SW 1271 (cell line): Measurements from ENCODE around the gene RASSF6.
"Not testable (repeated sequence)": the region's sequence is repeated elsewhere in the genome, so short reads cannot be mapped to it uniquely, and the experiment has no call there.

ENCODE experiments used
- DNase-seq, 2 experiments: peaks; one replicate each; lab custom pipeline; 2025; lab: John Stamatoyannopoulos, UW

RASSF6 gene

GRCh38 chr4:73576381-73576780, 43.9 kb downstream of the RASSF6 start:
- no peak for DNase-seq

GRCh38 chr4:73575660-73576059, 44.6 kb downstream of the RASSF6 start:
- DNase-seq = no peak

GRCh38 chr4:73573794-73574528, 46.3 kb downstream of the RASSF6 start:
- DNase-seq = peak in 1 of 2 experiments; percentile 26

- not testable (repeated sequence) for DNase-seq
These were observed 69.4 kb downstream of the RASSF6 start for GRCh38 chr4:73550865-73551264.

- no peak for DNase-seq
These were observed 75.6 kb downstream of the RASSF6 start for GRCh38 chr4:73544620-73545019.

- no peak for DNase-seq
These were observed 79.0 kb downstream of the RASSF6 start for GRCh38 chr4:73541251-73541650.

- no peak for DNase-seq
These were observed 79.4 kb downstream of the RASSF6 start for GRCh38 chr4:73540826-73541225.

GRCh38 chr4:73539386-73539785, 80.8 kb downstream of the RASSF6 start:
- DNase-seq = no peak

GRCh38 chr4:73538162-73538561, 82.1 kb downstream of the RASSF6 start:
- no peak for DNase-seq

- DNase-seq = no peak
These were observed 86.5 kb downstream of the RASSF6 start for GRCh38 chr4:73533515-73534422.

GRCh38 chr4:73528171-73528570, 92.1 kb downstream of the RASSF6 start:
- DNase-seq = no peak

GRCh38 chr4:73527196-73527595, 93.0 kb downstream of the RASSF6 start:
- no peak for DNase-seq

GRCh38 chr4:73525611-73526010, 94.6 kb downstream of the RASSF6 start:
- DNase-seq = no peak

- no peak for DNase-seq
These were observed 97.1 kb downstream of the RASSF6 start for GRCh38 chr4:73523126-73523525.
